RWPE1 (cell line): ENCODE data around the gene TJAP1.

Experiments
- CTCF ChIA-PET: fragments of 350-600 bp; sonication (Branson Sonifier 250); formaldehyde crosslinking; extraction: SDS; loops from one replicate; lab custom pipeline; 2021; lab: Yijun Ruan, JAX
- POLR2A ChIA-PET: fragments of 400-600 bp; formaldehyde crosslinking; extraction: SDS; loops from one replicate; lab custom pipeline; 2020; ENCODE audit warnings: antibody characterized with exemption; ENCODE audit not compliant: low non-redundant PET; lab: Yijun Ruan, JAX
- DNase-seq: peaks from one replicate; pipeline ENCODE4 v3.0.0; 2012; ENCODE audit warnings: low spot score
- H3K27ac ChIP-seq: fragments of 450-650 bp; 2 replicates; pipeline ENCODE4 v1.5.1; 2017
- TF ChIP-seq, protein P1 (sequence below): fragments of 450-650 bp; conservative IDR thresholded peaks from 2 replicates; pipeline ENCODE4 v1.5.1; 2017; ENCODE audit warnings: low read depth, mild to moderate bottlenecking

Gene TJAP1

DNA sequence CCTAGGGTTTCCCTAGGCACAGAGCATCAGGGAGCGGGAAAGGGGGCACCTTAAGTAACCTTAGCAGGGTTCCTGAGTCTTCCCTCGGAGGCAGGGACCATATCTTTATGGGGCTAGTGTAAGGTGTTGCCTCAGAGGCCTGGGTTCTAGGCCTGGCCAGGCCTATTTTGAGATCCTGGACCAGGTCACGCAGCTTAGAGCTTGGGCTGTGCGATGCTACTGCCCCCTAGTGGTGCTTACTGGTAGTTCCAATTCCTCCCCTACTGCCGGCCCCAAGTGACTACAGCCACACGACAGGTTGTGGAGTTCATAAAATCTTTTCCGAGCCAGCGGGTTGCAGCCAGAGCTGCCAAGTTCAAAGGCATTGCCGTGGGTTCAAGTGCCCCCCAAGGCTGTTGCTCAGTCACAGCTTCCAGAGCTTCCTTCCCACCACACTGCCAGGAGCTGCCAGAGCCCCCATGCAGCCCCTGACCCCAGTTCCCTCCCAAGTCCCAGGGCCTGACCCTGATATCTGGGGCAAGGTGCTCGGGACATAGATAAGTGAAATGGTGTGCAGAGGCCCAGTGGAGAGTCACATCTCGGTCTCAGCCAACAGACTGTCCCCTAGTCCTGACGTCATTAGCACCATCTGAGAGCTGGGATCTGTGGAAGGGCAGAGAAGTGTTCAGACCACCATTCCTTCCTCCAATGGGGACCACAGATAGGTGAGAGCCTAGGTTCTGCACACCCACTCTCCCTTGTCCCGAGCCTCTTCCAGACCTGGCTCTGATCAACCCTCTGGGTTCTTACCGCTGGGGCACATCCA is 29.5 kb downstream of the TJAP1 start:
- peak overlapping the region; percentile 36 for H3K27ac ChIP-seq
- TF ChIP-seq, protein P1, sequence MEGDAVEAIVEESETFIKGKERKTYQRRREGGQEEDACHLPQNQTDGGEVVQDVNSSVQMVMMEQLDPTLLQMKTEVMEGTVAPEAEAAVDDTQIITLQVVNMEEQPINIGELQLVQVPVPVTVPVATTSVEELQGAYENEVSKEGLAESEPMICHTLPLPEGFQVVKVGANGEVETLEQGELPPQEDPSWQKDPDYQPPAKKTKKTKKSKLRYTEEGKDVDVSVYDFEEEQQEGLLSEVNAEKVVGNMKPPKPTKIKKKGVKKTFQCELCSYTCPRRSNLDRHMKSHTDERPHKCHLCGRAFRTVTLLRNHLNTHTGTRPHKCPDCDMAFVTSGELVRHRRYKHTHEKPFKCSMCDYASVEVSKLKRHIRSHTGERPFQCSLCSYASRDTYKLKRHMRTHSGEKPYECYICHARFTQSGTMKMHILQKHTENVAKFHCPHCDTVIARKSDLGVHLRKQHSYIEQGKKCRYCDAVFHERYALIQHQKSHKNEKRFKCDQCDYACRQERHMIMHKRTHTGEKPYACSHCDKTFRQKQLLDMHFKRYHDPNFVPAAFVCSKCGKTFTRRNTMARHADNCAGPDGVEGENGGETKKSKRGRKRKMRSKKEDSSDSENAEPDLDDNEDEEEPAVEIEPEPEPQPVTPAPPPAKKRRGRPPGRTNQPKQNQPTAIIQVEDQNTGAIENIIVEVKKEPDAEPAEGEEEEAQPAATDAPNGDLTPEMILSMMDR = peak; percentile 94
- peak; percentile 69 for DNase-seq
- ChIA-PET POLR2A (interaction anchor here (1.5 kb wide), 1 partner anchor 10 kb away, joined by 4 read pairs; the partner anchor contains the start of genes POLR1C and YIPF3), CTCF (interaction anchor here (0.6 to 3.7 kb wide), 22 partner anchors 10 to 1705 kb away, joined by 3 to 39 read pairs (median 4); partner anchors contain the start of genes DNPH1, POLR1C and YIPF3)

DNA sequence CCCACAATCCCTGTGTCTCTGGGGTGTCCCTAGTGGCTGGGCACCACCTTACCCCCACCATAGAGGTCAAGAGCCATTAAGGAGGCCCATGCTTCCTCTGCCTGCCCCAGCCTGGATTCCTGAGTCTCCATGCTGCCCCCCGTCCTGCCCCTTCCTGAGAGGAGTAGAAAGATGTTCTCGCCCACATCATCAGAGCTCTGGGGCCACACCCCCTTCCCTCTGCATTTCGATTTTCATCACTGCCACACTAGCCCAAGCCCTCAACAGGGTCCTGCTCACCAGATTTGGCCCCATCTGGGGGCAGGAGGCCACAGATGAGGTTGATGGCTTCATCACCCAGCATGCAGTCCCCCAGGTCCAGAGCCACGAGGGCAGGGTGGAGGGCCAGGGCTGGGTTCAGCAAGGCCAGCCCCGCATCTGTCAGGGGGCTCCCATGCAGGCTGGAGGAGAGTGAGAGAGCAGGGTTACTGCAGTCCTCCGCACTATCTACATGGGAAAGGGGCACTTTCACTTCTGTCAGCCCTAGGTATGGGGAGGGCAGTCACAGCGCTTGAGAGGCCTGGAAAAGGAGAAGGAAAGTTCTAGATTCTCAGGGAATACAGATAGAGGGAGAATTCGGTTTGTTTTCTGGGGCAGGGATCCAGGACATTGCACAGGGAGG is 31.2 kb downstream of the TJAP1 start:
- POLR2A ChIA-PET = interaction anchor here (1.5 kb wide), 1 partner anchor 8 kb away, joined by 4 read pairs; the partner anchor contains the start of genes POLR1C and YIPF3
- H3K27ac ChIP-seq = no peak overlapping the region
- TF ChIP-seq, protein P1 = no peak
- DNase-seq = no peak
- CTCF ChIA-PET = interaction anchor here (3.7 kb wide), 1 partner anchor 12 kb away, joined by 39 read pairs; no protein-coding TSS in a partner anchor

DNA sequence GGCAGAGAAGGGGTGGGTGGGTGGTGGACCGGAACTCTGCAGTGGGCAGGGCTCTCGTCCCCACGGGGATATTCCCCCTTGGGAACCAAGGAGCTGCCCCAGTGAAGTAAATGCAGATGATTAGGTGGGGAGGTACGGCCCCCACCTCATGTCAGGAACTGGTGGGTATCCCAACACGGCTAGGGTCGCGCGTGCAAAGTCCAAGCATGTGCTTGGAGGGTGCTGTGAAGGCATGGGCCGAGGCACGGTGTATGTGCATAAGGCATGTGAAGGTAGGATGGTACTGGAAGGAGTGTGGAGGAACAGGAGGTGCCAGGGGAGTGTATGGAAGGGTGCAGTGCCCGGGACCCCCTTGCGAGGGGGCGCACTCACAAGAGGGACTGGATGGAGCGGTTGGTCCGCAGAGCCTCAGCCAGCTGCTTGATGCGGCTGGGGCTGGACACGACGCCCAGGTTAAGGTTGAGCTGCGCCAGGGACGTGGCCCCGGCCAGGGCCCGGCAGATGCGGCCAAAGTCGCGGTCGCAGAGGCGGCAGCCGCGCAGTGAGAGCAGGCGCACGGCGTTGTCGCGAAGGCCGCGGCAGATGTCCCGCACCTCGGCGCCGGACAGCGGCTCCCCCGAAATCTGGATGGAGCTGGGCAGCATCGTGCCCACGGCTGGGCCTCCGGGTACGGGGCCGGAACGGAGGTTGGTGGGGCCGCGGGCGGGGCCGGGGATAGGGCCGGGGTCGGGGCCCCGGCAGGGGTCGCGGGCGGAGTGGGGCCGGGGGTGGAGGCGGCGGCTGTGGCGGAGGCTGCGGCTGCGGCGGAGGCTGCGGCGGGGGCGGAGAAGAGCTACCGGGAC is 32.0 kb downstream of the TJAP1 start:
- DNase-seq = no peak
- POLR2A ChIA-PET = interaction anchor here (1.0 kb wide), 1 partner anchor 8 kb away, joined by 4 read pairs; no protein-coding TSS in a partner anchor
- peak overlapping the region; percentile 80 for H3K27ac ChIP-seq
- TF ChIP-seq, protein P1 = no peak
- CTCF ChIA-PET = interaction anchor here (0.6 to 1.1 kb wide), 2 partner anchors 75 to 280 kb away, joined by 3 read pairs; partner anchors contain the start of gene DNPH1

DNA sequence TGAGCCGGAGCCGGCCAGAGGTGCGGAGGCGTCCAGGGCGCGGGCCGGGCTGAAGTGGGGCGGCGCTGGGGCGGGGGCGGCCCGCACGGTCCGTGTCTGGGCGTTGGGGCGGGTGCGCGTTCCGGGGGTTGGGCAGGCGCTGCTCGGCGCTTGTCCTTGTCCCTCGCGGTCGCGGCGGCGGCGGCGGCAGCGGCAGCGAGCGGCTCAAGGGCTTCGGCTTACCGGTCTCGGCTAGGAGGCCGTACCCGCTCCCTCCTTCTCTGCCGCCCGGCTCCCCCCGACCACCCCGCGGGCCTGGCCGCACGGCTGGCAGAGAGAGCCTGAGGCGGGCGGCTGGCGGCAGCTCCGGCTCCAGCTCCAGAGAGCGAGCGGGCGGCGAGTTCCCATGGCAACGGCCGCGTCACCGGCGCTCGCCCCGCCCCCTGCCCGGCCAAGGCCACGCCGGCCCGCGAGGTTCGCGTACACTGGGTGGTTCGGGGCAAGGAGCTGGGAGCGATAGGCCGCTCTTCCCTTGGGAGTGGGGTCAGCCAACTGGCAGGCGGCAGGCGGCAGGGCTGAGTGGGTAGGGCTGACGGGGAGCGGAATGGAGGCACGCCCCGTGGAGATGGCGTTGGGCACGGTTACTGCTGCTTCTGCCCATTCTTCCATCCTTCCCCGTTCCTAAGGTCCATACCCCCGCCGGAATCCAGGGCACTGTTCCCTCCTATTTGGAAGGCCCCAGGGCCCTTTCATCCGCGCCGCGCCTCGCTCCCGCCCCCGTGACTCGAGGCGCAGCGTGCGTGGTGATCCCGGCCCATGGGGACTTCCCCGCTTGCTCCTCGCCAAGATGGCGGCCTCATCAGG is 32.8 kb downstream of the TJAP1 start, which contains the start of gene LRRC73:
TSS of gene LRRC73 (minus strand) at position 363 of the 843 bp plus-strand sequence. CDS start 561 bp downstream, outside the sequence.
- POLR2A ChIA-PET = interaction anchor here (1.0 kb wide), 1 partner anchor 9 kb away, joined by 4 read pairs; no protein-coding TSS in a partner anchor
- H3K27ac ChIP-seq = peak within 1 kb of the TSS; percentile 80
- CTCF ChIA-PET = interaction anchor here (0.6 to 1.1 kb wide), 2 partner anchors 76 to 281 kb away, joined by 3 read pairs; partner anchors contain the start of gene DNPH1
- TF ChIP-seq, protein P1 = no peak
- DNase-seq = peak; percentile 72

DNA sequence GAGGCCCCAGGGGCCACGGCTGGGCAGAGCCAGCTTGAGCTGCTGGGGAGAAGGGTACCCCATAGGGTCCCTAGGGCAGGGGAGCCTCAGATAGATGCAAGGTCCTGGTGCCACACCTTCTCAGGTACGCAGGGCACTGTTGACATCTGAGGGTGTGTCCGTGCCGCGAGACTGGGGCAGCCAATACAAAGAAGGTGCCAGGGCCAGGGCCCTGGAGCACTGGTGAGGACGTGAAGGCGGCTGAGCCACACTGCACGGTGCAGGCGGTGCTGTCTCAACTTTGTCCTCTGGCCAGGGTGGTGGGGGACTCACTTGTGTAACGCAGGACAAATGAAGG is 33.4 kb downstream of the TJAP1 start:
- ChIA-PET POLR2A (no interaction called here), CTCF (no interaction called here)
- H3K27ac ChIP-seq = peak overlapping the region; percentile 80
- DNase-seq = no peak
- TF ChIP-seq, protein P1 = no peak
